ENCODE results near the gene TTC38. TPM values are rescaled to one million over a fixed set of nuclear protein-coding genes. Genes with fewer than 3 reads are reported as not detected.

The TTC38 gene
- total RNA-seq, 1 experiment from 2014 or later = 31.5 TPM

- no peaks in the 10 kb centered on the region for H3K27me3 ChIP-seq (ENCODE audit: insufficient read depth, low read length)
- no peaks in the 10 kb centered on the region for H3K79me2 ChIP-seq (ENCODE audit: insufficient read depth, low read length)
- Mint-ChIP-seq H3K9me3 (no peaks in the 10 kb centered on the region), H3K4me3 (no peak overlapping the region; a peak in 1 of 5 replicates), H3K4me1 (peaks cover 12 to 13% of the 10 kb centered on the region in 2 experiments), H3K27me3 (ENCODE audit: low read depth) (no peaks in the 10 kb centered on the region; the same call in 1 of the 2 replicates), H3K36me3 (ENCODE audit: insufficient read depth in 1 of 3, low read depth in 3 of 3) (peaks cover 2 to 23% (median 18%) of the 10 kb centered on the region in 3 experiments; a peak in 6 of 7 replicates), H3K27ac (no peak overlapping the region)
- no peak overlapping the region for H3K4ac ChIP-seq (ENCODE audit: low read depth, low read length)
- H4K8ac ChIP-seq (replicated peaks; ENCODE audit: insufficient read length, low read depth, low read length) = no peak overlapping the region
- H2BK20ac ChIP-seq (ENCODE audit: low read depth, low read length, poor library complexity, severe bottlenecking) = no peak overlapping the region
- no peak overlapping the region for H2BK12ac ChIP-seq (ENCODE audit: insufficient read length, low read depth, low read length)
- no CpG with 5 or more reads among the region's 3 CpGs for WGBS (ENCODE audit: extremely low coverage, insufficient read length, low lambda C conversion rate)
- H3K79me1 ChIP-seq (ENCODE audit: insufficient read depth, low read depth, low read length, poor library complexity, severe bottlenecking) = no peaks in the 10 kb centered on the region
- H4K91ac ChIP-seq (ENCODE audit: insufficient read length, low read depth, low read length) = no peak overlapping the region
- no peak overlapping the region for H2BK120ac ChIP-seq (ENCODE audit: low read depth, low read length, poor library complexity, severe bottlenecking)
- H3K9me3 ChIP-seq (ENCODE audit: control insufficient read depth, low read depth, low read length) = no peaks in the 10 kb centered on the region
- no peak overlapping the region for H3K56ac ChIP-seq (ENCODE audit: insufficient read length, low read depth, low read length)
- H2BK15ac ChIP-seq (ENCODE audit: low read depth, low read length) = no peak overlapping the region
- no peak for TF ChIP-seq CTCF (conservative IDR thresholded peaks at IDR 0.05)
- H3K14ac ChIP-seq (ENCODE audit: insufficient read depth, low read length) = no peak overlapping the region
- no peak overlapping the region for H3K18ac ChIP-seq (ENCODE audit: insufficient read length, low read depth, low read length)
- H3K23ac ChIP-seq (ENCODE audit: insufficient read length, low read depth, low read length) = no peak overlapping the region
- H3K9ac ChIP-seq (ENCODE audit: extremely low read depth, insufficient read length, low read length) = no peak overlapping the region
- no peaks in the 10 kb centered on the region for H4K20me1 ChIP-seq (ENCODE audit: control insufficient read depth, insufficient read depth, insufficient read length)
- H3T11ph ChIP-seq (ENCODE audit: low read length) = no peak overlapping the region
- no peak overlapping the region for H2AFZ ChIP-seq (ENCODE audit: low read length)
- H3K27ac ChIP-seq (ENCODE audit: insufficient read length, low read depth, low read length) = no peak overlapping the region
- H2BK5ac ChIP-seq (ENCODE audit: insufficient read length, low read length) = no peak overlapping the region
- no peak overlapping the region for H2AK5ac ChIP-seq (ENCODE audit: insufficient read length, low read length)
- DNase-seq = no peak
- H3K4me1 ChIP-seq (ENCODE audit: insufficient read depth, low read length) = no peaks in the 10 kb centered on the region
- H4K5ac ChIP-seq (ENCODE audit: insufficient read length, low read depth, low read length) = no peak overlapping the region
- H3K23me2 ChIP-seq (ENCODE audit: insufficient read length, low read depth, low read length, poor library complexity, severe bottlenecking) = peaks cover 4% of the 10 kb centered on the region
- H3K4me2 ChIP-seq (ENCODE audit: insufficient read depth, insufficient read length, low read length) = no peak overlapping the region
Observed at GRCh38 chr22:46292173-46292572, 24.4 kb downstream of the TTC38 start.

All from H9 (cell line).